NCI-H2171 treated with DMSO at 0.1 percent for 48 hours (cell line): ENCODE data around the gene TMEM255B.
A peak's percentile ranks its signal among the peaks of the same experiment; 100 is the strongest.
"Not testable (repeated sequence)": the region's sequence is repeated elsewhere in the genome, so short reads cannot be mapped to it uniquely, and the experiment has no call there.

Source experiments
- DNase-seq: peaks from one replicate; lab custom pipeline; 2025; lab: John Stamatoyannopoulos, UW

TMEM255B gene

DNA sequence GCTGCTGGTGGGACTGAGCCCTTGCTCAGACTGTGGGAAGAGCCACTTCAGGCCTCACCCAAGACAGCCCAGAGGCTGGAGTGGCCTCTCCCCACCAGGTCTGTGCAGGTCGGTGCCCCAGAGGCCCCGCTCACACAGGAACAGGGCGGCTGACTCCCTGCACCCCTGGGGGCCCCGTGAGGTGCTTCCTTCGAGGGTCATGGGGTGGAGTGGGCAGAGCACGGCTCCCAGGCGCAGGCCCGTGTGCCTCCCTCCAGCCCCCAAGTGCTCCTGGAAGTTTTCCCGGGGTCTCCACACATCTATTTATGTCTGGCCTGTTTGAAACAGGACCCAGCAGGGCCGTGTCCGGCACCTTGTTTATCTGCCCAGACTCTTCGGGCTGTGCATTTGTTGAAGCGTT, 9.5 kb upstream of the TMEM255B start:
- DNase-seq = no peak

DNA sequence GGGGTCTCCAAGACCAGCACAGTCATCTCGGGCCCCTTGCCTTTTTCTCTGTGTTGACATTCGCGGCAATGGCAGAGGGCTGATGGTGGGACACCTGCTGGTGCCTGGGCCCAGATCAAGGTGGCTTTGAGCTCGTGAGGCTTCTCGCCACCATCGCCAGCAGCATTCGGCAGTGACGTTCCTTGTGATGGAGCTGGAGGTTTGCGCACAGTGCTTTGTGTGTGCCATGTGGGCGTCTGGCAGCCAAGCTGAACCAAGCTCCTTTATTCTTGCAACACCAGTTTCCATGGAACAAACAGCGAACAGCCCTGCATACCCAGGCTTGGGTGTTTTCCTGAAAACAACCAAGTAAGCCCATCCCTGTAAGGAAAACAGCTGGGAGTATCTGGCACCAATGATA, 9.1 kb upstream of the TMEM255B start:
- DNase-seq = no peak

DNA sequence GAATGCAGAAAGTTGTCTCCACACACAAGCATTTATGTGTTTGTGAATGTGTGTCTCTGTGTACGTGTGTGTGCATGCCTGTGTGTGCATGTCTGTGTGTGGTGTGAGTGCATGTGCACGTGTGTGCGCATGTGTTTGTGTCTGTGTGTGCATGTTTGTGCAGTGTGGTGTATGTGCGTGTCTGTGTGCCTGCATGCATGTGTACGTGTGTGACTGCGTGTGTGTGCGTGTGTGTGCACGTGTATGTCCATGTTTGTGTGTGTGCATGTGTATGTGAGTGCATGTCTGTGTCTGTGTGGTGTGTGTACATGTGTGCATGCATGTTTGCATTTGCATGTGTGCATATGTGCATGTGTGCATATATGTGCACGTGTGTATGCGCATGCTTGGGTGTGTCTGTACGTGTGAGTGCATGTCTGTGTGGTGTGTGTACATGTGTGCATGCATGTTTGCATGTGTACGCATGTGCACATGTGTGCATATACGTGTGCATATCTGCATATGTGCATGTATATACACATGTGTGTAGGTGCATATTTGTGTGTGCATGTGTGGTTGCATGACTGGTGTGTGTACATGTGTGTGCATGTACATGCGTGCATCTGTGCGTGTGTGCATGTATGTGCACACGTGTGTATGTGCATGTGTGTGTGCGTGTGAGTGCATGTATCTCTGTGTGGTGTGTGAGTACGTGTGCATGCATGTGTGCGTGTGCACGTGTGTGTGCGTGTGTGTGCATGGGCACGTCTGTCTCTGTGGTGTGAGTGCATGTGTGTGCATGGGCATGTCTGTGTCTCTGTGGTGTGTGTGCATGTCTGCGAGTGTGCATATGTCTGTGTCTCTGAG, 8.2 kb upstream of the TMEM255B start:
- DNase-seq = no peak

DNA sequence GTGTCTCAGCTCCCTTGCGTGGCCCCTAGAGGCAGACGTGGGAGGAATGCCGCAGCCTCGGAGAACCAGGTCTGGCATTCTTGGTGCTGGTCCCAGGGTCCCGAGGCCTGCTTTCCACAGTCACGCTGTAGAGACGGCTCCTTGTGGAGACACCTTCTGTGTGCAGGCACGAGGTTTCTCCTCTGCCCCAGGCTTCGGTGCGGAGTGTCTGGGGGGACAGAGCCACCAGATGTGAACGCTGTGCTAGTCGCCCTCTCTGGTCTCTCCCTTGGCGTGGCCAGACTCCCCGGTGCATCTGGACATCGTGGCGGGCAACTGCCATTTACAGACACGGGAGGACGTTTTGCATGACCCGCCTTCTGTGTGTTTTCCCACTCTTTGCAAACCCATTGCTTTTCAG, 7.5 kb upstream of the TMEM255B start:
- DNase-seq = no peak

DNA sequence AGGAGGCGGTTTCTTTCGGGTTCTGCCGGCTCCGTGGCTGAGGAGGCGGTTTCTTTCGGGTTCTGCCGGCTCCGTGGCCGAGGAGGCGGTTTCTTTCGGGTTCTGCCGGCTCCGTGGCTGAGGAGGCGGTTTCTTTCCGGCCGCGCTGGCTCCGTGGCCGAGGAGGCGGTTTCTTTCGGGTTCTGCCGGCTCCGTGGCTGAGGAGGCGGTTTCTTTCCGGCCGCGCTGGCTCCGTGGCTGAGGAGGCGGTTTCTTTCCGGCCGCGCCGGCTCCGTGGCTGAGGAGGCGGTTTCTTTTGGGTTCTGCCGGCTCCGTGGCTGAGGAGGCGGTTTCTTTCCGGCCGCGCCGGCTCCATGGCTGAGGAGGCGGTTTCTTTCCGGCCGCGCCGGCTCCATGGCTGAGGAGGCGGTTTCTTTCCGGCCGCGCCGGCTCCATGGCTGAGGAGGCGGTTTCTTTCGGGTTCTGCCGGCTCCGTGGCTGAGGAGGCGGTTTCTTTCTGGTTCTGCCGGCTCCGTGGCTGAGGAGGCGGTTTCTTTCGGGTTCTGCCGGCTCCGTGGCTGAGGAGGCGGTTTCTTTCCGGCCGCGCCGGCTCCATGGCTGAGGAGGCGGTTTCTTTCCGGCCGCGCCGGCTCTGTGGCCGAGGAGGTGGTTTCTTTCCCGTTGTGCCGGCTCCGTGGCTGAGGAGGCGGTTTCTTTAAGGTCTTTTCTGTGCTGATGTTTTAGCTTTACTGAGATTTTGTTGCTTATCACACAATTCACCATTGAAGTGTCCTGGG, 6.6 kb upstream of the TMEM255B start:
- DNase-seq = not testable (repeated sequence)

DNA sequence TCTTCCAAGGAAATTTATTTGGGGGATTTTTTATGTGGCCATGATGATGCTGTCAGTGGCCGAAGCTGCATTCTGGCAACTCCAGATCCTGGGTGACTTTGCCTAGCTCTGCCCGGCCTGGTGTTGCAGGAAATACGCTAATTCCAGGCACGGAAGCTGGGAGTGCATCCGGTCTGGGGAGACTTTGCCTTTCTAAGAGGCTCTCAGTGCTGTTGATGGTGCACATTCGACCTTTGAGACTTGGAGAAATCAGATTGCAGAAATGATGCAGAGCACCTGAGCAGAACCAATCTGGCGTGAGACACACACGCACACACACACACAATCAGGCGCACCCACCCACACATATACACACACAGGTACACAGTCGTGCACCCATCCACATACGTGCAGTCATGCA, 5.9 kb upstream of the TMEM255B start:
- DNase-seq = no peak

DNA sequence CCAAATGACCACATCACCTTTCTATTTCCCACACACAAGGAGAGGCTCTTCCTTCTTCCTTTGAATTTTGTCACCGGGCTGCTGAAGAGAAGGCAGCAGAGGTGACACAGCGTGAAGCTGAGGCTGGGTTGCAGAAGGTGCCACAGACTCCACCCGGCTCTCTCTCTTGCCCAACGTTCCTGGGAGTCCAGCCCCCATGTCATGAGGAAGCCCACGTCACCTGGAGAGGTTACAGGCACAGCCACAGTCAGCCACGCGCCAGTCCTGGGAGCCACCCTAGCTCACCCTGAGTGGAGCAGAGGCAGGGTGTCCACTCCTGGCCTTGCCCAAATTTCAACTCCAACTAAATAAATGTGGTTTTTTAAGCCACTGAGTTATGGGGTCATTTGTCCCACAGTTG, 4.8 kb upstream of the TMEM255B start:
- no peak for DNase-seq

DNA sequence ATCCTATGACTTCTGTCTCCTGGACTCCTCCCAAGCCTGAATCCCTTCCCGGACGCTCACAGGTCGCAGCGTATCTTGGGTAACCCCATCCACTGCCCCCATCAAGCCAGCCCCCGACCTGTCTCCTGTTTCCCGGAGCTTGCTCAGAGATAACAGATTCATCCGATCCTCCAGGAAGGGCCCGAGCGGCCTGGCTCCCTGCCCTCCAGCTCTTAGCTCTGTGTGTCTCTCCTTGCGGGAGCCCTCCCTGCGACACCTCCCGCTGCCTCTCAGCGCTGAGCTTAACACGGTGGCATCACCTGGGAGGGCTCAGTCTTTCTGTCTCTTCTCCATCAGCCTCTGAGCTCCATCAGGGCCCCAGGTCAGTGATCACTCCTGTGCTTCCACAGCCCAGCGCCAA, 4.3 kb upstream of the TMEM255B start:
- no peak for DNase-seq

DNA sequence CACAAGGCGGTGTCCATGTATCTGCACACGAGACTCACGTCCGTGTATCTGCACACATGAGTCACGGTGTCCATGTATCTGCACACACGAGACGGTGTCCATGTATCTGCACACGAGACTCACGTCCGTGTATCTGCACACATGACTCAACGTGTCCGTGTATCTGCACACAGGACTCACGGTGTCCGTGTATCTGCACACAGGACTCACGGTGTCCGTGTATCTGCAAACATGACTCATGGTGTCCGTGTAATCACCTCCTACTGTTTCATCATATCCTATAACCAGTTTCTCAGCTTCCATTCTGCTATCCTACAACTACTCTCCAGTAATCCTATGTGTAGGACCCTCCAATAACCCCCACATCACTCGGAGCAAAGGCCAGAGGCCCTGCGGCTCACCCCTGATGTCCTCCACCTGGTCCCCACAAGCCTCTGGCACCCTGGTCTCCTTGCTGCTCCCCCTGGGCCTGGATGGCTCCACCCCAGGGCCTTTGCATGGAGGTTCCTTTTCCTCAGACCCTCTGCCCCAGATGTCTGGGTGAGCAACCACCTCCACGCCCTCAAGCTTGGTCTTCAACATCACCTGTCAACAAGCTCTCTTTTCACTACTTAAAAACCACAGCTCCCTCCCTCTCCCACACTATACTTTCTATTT, 2.5 kb upstream of the TMEM255B start:
- DNase-seq = no peak

DNA sequence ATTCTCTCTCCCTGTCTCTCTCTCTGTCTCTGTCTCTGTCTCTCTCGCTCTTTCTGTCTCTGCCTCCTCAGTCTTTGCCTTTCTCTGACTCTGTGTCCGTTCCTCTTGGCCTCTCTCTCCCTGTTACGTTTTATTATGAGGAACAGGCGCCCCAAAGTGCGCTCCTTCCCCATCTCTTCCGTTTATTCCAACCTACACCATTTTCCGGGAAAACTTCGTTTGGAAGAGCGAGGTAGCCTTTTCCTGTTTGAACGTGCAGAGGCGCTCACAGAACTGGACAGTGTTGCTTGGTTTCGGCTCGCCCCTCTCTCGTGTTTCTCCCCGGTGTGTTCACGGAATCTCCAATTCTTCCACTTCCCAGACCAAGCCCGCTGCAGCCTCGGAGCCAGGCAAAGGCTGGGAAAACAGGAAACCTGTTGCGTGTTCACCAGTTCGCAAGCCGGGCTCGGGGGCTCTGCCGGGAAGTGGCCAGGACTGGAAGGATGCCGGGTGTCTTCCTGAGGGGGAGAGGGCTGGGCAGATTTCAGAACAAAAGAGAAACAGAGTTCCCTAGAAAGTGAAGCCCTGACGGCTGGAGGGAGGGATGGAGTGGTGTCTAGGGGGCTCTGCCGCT, 605 bp downstream of the TMEM255B start:
- no peak for DNase-seq

DNA sequence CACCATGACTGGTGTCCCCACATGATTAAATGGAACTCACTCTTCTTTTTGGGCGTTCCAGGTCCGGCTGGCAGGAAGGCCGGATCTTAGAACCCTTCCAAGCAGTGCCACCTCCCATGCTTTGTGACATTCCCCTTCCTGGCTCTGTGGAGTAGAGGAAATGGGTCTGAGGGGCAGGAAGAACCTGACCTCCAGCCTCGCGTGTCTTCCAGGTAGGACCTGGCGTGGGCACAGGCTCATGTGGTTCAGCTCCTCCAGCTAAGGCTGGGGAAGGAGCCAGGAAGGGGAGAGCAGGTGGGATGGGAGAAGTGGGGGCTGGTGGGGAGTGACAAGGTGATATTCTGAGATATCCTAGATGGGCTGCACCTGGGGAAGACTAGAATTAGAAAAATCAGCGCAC, 2.1 kb downstream of the TMEM255B start:
- no peak for DNase-seq

DNA sequence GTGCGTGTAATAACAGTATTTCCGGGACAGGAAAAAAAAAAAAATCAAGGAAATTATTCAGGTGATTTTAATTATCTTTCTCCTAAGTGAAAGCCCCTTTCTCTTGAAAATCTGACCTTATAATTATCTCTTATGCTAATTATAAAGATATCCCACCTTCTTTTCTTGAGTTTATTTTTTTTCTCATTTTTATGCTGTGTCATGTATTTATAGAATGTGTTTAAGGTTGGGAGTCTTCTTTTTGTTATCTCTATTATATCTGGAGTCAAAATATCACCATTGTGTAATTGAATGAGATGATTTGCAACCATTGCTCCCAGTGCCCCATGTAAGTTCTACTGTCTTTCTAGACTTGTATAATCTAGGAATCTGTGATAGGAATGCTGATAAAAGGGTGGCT, 3.0 kb downstream of the TMEM255B start:
- no peak for DNase-seq

DNA sequence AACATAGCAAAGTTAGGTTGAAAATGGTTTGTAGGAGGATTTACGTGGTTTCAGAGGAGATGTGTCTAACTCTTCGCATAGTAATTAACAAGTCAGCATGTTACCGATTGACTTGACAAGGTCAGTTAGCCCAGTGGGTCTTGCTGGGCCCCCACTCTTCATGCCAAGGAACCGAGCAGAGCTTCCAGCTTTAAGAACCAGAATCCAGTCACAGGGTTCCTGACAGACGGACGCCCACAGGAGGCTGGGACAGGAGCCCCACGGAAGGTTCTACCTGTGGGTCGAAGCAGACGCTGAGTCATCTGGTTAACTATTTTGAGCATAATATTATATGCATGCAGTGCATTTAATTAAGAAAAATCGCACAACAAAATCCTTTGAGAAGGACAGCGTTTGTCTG, 3.5 kb downstream of the TMEM255B start:
- DNase-seq = no peak

DNA sequence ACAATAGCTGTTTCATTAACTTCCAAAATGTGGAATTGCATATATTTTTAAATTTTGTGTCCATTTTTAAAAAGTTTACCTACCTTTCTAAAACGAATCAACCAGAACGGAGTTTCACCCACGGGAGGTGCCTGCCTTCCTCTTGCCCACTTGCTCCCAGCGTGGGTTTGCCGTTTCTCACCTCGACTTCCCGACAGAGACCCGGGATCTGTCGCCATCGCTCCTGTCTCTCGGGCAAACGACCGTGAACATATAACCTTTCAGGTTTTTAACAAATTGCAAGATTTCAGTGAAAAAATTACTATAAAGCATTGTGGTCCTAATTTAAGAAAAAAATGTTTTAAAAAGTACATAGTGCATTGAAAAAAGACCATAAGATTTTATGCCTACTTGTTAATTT, 4.2 kb downstream of the TMEM255B start:
- DNase-seq = no peak

DNA sequence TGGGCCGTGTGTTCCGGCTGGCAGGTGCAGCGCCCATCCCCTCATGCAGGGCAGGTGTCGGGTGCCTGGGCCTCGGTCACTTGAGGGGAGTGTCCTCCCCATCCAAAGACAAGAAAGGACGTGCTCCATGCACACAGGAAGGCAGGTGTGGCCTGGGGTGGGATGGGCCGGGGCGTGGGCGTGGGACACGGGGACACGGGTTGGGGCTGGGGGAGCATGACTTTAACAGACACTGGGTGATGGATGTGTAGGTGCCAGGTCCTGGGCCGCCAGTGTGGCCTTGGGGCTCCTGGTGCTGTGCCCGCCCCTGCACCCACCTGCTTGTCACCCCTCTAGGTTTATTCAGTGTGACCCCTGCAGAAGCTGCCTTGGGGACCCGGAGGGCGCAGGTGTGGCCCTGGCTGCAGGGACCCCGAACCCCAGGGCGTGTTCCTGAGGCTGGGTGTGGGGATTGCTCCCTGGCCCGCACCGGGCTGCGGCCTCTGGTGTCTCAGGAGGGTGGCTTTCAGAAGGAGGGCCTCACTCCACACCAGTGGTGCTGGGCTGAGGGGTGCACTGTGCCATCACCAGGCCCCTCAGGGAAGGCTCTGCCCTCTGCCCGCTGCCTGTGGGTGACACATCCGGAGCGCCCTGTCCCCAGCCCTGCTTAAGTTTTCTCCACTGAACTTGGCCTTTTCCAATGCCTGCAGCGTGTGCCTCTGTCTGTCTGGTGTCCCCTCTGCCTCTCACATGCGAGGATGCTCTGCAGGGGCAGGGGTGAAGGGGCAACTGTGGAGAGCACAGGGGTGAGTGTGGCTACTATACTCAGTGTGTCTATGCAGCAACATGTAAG, 5.2 kb downstream of the TMEM255B start:
- no peak for DNase-seq

DNA sequence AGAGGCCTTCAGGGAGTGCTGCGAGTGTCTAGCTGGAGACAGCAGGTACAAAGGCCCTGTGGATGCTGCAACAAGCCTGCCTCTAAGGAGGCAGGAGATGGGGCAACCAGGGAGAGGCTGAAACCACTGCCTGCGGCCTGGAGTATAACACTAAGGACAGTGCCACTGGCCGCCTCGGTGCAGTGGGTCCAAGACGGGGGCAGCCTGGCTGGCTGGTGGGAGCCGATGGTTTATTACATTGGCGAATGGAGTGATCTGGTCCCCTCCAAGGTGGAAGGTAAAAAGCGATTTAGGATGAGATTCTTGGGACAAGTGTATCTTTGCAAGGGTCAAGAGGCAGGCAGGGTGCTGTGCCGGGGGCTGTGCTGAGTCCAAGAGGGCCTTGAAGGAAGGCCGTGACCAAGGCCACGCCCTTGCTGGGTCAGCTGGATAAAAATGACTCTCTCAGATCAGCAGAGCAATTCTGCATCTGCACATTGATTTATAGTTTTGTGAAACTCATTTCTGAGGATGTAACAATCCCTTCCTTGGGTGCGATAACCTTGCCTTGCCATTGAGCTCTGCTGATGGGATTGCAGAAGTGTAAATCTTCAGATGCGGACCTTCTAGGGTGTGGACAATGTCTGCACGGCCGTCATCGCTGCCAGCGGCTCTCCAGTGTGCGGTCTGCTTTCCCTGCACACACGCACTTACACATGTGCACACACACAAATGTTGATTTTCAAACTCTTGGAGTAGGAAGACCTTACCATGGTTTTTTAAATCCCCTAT, 6.0 kb downstream of the TMEM255B start:
- DNase-seq = no peak

DNA sequence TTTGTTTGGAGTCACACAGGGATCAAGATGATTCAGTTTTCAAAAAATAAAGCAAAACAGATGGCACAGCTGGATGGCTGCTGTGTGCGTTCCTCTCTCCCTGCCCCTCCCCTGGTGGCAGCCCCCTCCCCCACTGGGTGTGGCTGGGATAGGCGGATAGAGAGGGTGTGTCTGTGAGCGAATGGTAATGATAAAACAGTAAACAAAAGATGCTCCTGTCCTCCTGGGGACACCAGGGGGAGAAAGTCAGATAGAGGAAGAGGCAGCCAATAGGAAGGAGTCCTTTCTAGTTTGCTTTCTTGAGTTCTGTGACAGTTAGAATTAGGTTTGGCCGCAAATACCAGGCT, 6.5 kb downstream of the TMEM255B start:
- peak; percentile 22 for DNase-seq

DNA sequence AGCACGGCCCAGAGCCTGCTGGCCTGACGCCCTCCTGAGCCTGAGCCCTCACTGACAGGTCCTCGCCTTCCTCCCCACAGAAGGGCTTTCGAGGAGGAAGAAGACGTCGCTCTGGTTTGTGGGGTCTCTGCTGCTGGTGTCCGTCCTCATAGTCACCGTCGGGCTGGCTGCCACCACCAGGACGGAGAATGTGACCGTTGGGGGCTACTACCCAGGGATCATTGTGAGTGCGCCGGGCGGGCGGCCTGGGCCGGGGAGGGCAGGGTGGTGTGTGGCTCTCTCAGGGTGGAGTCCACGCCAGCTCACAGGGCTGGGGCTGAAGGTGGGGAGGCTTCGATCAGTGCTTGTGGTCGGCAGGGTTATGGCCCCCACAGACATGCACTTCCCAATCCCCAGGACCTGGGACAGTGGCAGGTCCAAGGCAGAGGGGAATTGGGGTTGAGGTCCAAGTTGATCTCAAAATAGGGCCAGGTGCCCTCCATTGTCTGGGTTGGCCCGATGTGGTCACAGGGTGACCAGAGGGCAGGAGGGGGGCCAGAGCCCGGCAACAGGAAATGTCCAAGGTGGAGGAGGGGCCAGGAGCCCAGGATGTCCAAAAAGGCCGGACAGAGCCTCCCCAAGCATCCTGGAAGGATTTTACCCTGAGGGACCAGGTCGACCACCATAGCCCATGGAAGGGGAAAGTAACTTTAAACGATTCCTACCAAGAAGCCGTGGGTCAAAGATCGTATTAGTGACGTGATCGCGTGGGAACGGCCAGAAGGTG, 7.2 kb downstream of the TMEM255B start:
- DNase-seq = no peak

DNA sequence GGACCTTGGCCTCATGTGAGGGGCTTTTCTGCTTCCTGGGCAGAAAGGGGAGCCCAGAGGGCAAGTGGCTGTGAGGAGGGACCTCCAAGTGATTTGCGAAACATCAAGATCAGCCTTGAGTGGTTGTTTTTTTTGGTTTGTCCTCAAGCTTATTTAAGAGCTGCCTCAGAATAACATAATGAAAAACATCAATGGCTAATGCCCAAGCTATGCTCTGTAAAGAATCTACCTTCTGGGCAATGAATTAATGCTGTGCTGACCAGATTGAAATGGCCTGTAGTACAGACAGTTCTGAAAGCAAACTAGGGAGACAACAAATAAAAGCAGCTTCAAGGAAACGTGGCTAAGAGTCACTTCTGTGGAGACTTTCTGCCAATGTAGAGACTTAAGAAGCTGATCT, 8.3 kb downstream of the TMEM255B start:
- DNase-seq = no peak
